GM19023 (cell line): ENCODE results near the gene ABCB11.
"Not testable (repeated sequence)": the region's sequence is repeated elsewhere in the genome, so short reads cannot be mapped to it uniquely, and the experiment has no call there.

Experiments
- ATAC-seq: cut with Tn5 transposase; IDR thresholded peaks from one replicate; pipeline ENCODE4 v1.9.1; 2021; ENCODE audit warnings: mild to moderate bottlenecking, moderate library complexity; ENCODE audit not compliant: unreplicated experiment

Gene ABCB11

GRCh38 chr2:168939918-168940317 is 91.2 kb downstream of the ABCB11 start:
- no peak for ATAC-seq

GRCh38 chr2:168939061-168939460 is 92.1 kb downstream of the ABCB11 start:
- no peak for ATAC-seq

GRCh38 chr2:168935810-168936581 is 95.1 kb downstream of the ABCB11 start:
- ATAC-seq: no peak

GRCh38 chr2:168934826-168935225 is 96.3 kb downstream of the ABCB11 start:
- no peak for ATAC-seq

GRCh38 chr2:168932174-168932573 is 99.0 kb downstream of the ABCB11 start:
- ATAC-seq: not testable (repeated sequence)

GRCh38 chr2:168930242-168930641 is 100.9 kb downstream of the ABCB11 start:
- no peak for ATAC-seq

- no peak for ATAC-seq
Observed at GRCh38 chr2:168929031-168929430, 102.1 kb downstream of the ABCB11 start.

- no peak for ATAC-seq
Observed at GRCh38 chr2:168928113-168928831, 102.9 kb downstream of the ABCB11 start.

- ATAC-seq: no peak
Observed at GRCh38 chr2:168926621-168927386, 104.3 kb downstream of the ABCB11 start.

- ATAC-seq: no peak
Observed at GRCh38 chr2:168920504-168921157, 110.5 kb downstream of the ABCB11 start.

- ATAC-seq: no peak
Observed at GRCh38 chr2:168916331-168916675, 114.8 kb downstream of the ABCB11 start.

GRCh38 chr2:168915441-168916330 is 115.4 kb downstream of the ABCB11 start:
- ATAC-seq: no peak

- ATAC-seq: no peak
Observed at GRCh38 chr2:168913495-168913894, 117.6 kb downstream of the ABCB11 start.

GRCh38 chr2:168912901-168913369 is 118.2 kb downstream of the ABCB11 start:
- ATAC-seq: no peak

- ATAC-seq: no peak
Observed at GRCh38 chr2:168912466-168912865, 118.7 kb downstream of the ABCB11 start.

- ATAC-seq: no peak
Observed at GRCh38 chr2:168910330-168910729, 120.8 kb downstream of the ABCB11 start.

- no peak for ATAC-seq
Observed at GRCh38 chr2:168907940-168908662, 123.0 kb downstream of the ABCB11 start.

- no peak for ATAC-seq
Observed at GRCh38 chr2:168904358-168904757, 126.8 kb downstream of the ABCB11 start.

GRCh38 chr2:168903888-168904287 is 127.2 kb downstream of the ABCB11 start:
- no peak for ATAC-seq
